ENCODE data around the gene PKD2L1.

The PKD2L1 gene

DNA sequence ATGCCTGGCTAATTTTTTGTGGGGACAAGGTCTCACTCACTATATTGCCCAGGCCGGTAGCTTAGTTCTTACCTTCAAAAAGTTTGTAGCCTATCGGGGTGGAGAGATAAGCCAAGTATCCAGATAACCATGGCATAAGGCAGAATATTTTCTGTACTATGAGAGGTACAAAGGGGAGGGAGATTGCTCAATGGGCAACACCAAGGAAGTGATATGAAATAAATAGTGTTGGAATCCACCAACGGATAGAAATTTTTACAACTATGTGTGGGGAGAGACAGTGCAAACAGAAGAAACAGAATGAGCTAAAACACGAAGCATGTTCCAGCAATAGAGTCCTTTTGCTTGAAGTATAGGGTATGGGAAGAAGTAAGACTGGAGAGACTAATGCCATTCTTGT is 25.1 kb upstream of the PKD2L1 start:
- no peak for FAIRE-seq

GRCh38 chr10:100353770-100354485 is 23.9 kb upstream of the PKD2L1 start:
- FAIRE-seq, result no peak

- FAIRE-seq, result no peak
Observed at GRCh38 chr10:100350914-100351485, 21.0 kb upstream of the PKD2L1 start.

DNA sequence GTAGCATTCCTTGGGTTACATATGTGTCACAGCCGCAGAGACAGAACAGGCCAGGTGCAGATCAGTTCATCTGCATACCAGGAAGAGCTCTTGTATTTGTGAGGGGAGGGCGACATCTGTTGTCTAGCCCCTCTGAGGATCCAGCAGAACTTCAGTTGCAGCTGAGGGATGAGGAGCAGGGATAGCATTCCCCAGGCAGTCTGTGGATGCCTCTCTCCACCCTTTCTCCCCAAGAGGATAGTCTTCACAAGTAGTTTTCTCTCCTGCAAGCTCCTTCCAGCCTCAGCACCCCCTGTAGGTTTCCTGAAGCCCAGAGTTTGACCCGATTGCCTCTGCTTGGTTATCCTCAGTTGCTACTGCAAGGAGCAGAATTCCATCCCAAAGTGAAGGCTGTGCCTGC is 19.6 kb upstream of the PKD2L1 start:
- no peak for FAIRE-seq

- no peak for FAIRE-seq
Observed at GRCh38 chr10:100349087-100349486, 19.1 kb upstream of the PKD2L1 start.

- FAIRE-seq, result no peak
Observed at GRCh38 chr10:100348389-100348927, 18.4 kb upstream of the PKD2L1 start.

DNA sequence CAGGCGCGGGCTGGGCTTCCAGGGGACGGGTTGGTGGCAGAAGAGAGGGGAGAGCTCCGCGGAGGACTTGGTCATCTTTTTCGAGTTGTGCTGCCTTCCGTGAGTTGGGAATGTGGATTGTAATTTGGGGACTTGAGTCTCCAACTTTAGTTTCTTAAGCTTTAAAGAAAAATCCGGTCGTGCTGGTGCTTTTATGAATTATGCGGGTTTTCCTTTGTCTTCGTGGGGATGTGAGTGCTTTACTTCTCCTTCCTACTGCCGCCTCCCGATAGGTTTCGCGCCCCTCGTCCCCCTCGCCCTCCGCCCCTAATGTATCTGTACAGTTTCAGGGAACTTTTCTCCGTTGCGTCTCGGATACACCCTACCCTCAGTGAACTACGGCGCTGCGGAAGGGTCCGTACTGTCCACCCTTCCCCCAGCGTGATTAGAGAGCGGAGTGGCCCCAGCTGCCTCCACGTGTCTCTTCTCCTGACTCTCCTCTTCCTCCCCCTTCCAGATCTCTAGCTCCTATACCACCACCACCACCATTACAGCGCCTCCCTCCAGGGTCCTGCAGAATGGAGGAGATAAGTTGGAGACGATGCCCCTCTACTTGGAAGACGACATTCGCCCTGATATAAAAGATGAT is 17.7 kb upstream of the PKD2L1 start:
- no peak for FAIRE-seq

GRCh38 chr10:100346765-100347567 is 16.9 kb upstream of the PKD2L1 start, which contains the start of gene SCD:
Gene SCD (plus strand): TSS chr10:100347233. CDS start chr10:100347505, 272 bp downstream.
- no peak for FAIRE-seq

GRCh38 chr10:100346351-100346764 is 16.3 kb upstream of the PKD2L1 start:
- no peak for FAIRE-seq

DNA sequence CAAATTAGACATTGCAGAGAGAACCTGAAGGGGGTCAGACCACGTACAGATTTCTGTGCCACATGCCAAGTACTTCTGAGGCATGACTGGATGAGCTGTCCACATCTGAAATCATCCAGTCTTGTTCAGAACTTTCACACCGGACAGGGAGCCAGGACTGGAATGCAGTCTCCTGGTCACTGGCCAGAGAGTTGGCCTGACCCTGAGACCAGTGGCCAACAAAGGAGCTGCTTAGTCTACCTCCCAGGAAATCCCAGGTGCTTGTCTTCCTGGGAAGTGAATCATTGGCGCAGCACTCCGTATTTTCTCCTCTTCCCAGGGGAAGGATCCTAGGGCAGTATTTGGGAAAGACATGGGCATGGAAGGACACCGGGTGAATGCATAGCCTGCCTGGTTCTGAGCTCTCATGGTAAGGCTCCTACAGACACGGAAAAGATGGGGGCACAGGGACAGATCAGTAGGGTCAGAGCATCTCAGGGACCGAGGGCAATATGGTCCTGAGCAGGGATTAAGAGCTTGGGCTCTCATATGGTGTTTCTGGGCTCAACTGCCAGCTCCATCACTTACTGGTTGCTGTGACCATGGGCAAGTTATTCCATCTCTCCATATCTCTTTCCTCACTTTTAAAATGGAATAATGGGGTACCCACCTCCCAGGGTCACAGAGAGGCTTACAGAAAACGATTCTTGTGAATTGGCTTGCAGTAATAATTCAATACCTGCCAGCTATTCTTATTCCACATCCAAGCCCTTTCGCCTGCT is 15.7 kb upstream of the PKD2L1 start:
- FAIRE-seq, result no peak

GRCh38 chr10:100344241-100344788 is 14.3 kb upstream of the PKD2L1 start:
- FAIRE-seq, result no peak

DNA sequence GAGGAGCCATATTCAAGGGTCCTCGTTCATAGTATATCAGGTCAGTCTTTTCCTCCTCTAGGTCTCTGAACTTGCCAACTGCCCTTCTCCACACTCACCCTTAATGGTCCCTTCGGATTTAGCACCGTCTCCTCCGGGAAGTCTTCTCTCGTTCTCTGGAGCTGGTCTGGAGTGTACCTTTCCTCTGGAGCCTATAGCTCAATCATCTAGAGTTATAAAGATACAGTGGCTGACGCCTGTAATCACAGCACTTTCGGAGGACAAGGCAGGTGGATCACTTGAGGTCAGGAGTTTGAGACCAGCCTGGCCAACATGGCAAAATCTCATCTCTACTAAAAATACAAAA is 12.6 kb upstream of the PKD2L1 start:
- FAIRE-seq, result no peak

- FAIRE-seq, result no peak
Observed at GRCh38 chr10:100341953-100342626, 12.1 kb upstream of the PKD2L1 start.

DNA sequence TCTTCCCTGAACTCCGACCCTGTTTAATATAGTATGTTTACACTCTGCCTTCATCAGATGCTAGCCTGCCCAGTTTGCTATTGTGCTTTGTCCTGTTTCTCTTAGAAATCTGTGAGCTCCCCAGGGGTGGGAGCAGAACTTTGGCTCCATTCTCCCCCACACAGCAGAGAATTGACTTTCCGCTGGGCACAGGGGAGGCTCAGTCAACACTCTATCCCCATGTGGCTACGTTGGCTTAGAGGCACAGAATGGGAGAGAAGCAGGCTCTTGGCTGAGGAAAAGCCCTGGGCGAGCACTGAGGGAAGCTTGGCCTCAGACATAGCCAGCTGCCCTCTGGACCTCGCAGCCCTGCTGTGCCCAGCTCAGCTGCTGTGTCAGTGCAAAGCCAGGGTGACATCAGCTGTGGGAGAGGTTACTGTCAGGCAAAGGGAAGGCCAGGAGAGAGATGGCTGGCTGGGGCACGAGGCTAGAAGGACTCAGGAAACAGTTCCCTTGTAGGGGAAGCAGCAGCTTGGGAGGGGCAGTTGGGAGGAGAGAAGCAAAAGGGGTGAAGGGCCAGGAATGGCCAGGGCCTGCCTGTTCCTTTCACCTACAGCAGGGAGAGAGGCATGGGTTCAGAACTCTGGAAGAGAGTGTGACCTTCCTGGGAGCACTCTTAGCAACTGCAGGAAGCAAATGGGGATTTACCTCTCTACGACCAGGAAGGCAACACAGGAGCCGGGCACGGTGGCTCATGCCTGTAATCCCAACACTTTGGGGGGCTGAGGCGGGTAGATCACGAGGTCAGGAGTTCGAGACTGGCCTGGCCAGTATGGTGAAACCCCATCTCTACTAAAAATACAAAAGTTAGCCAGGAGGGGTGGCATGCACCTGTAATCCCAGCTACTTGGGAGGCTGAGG is 11.2 kb upstream of the PKD2L1 start:
- FAIRE-seq, result no peak

DNA sequence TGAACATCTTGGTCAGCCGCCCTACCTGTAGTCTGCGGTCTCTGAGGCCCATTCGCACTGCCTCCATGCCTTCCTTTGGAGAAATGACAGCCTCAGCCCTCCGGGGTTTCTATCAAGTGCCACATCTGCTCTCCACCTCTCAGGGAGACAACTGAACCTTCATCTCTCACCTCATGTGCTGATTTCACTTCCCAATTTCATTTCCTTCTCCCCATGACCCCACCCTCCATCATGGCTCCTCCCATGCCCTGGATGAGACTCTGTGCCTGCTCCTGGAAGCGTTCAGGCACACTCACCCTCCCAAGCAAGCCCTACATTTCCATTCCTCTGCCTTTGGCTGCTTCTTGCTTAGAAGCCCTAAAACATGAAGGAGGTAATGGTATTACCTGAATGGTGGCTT is 9.2 kb upstream of the PKD2L1 start:
- no peak for FAIRE-seq

GRCh38 chr10:100338434-100339036 is 8.5 kb upstream of the PKD2L1 start:
- no peak for FAIRE-seq

DNA sequence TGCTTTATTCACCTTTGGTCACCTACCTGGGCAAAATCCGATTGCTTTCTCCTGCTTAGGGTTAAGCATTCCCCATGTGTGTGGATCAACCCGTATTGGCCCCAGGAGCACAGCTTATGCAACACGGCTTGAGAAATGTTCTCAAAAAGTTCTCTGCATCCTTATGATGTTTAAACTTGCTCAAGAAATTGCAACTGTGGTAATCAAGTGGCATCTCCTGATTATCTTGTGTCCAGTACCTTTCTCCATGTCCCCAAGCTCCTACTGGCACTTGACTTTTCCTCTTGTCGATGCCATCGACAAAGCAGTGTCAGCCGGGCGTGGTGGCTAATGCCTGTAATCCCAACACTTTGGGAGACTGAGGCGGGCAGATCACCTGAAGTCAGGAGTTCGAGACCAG is 4.7 kb upstream of the PKD2L1 start:
- no peak for FAIRE-seq

DNA sequence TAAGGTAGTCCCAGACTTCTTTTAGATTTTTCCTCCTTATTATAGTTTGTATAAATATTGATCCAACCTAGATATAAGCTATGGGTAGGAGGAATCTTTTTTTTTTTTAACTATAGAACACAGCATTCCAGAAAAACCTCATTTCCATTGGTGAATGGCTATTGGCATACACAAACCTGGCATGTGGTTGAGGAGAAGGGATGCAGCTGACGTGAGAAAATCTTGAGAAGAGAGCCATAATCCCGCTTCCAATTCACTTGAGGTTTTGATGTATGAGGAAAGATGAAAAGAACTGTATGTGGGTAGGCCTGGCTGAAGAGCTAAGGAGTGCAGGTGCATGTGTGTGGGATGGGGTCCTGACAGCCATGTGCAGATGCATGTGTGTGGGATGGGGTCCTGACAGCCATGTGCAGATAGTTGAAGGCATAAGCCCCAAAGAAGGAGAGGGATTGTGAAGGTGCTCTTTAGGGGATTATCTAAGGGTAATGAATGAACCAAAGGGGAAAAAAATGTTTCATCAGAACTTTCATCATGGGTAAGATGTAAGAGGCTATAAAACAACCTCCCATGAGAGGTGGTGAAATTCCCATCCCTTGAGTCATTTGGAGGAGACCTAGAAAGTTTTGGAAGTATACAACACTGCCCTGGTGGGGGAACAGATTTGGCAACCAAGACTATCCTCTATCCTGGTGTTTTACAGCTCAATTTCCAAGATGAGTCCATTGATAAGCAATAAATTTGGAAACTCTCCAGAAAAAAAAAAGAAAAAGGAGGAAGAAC is 3.8 kb upstream of the PKD2L1 start:
- FAIRE-seq, result no peak

- no peak for FAIRE-seq
Observed at GRCh38 chr10:100333106-100333505, 3.1 kb upstream of the PKD2L1 start.

Measured in A204.1 (cell line).